HepG2 (cell line): ENCODE results near the gene ALK. TPM values are rescaled to one million over a fixed set of nuclear protein-coding genes. Genes with fewer than 3 reads are reported as not detected.

ENCODE experiments used
- ATAC-seq: fragments of 200-7000 bp; cut with Tn5 transposase; 3 replicates; pipeline ENCODE4 v1.9.1; 2020; ENCODE audit warnings: mild to moderate bottlenecking, moderate library complexity
- BruUV-seq: library from RNA; stranded (reverse); fragments of 400-500 nt; replicated peaks from 2 replicates; lab custom pipeline; 2021; lab: Mats Ljungman, UMichigan
- CTCF ChIA-PET: fragments of 300-600 bp; formaldehyde crosslinking; extraction: SDS; loops from one replicate; lab custom pipeline; 2021; ENCODE audit warnings: low total read pairs, inconsistent platforms, low intra/inter-chr PET ratio; lab: Yijun Ruan, JAX
- POLR2A ChIA-PET: fragments of 350-600 bp; sonication (Branson Sonifier 250); formaldehyde crosslinking; loops from one replicate; lab custom pipeline; 2020; ENCODE audit warnings: antibody characterized with exemption, inconsistent platforms; lab: Yijun Ruan, JAX
- DNase-seq: peaks from one replicate; pipeline ENCODE4 v3.0.0-alpha.2; 2015; ENCODE audit warnings: low spot score
- FAIRE-seq: peaks from 3 replicates; lab custom pipeline; 2011; peaks lifted over from hg19 to GRCh38; lab: Jason Lieb, UNC
- H2AFZ ChIP-seq: one replicate; pipeline ENCODE4 v1.6.1; 2011; ENCODE audit warnings: low read length, inconsistent platforms
- H3K27ac ChIP-seq: fragments of 300-600 bp; 3 replicates; pipeline ENCODE4 v1.8.0; 2011; ENCODE audit warnings: mixed run types, mild to moderate bottlenecking, mixed read lengths, low read length, inconsistent platforms; ENCODE audit not compliant: insufficient read depth; ENCODE audit errors: extremely low read length
- H3K27me3 ChIP-seq, 2 experiments: fragments of 200-600 bp in 1 of 2; 2 replicates in 1 of 2; 3 replicates in 1 of 2; pipeline versions ENCODE4 v1.6.0 to v1.8.0; 2011; ENCODE audit warnings: low read length in 2 of 2, mild to moderate bottlenecking in 2 of 2, moderate library complexity in 2 of 2, inconsistent platforms in 1 of 2; ENCODE audit not compliant: insufficient read depth in 2 of 2, control insufficient read depth in 1 of 2
- H3K36me3 ChIP-seq, 2 experiments: fragments of 200-600 bp in 1 of 2; replicated peaks in 1 of 2; 2 replicates in 1 of 2; 3 replicates in 1 of 2; pipeline versions ENCODE4 v1.5.1 to v1.8.0; 2011; ENCODE audit warnings: low read length in 2 of 2, inconsistent platforms in 1 of 2; ENCODE audit not compliant: insufficient read depth in 2 of 2, control insufficient read depth in 1 of 2
- H3K4me1 ChIP-seq: 2 replicates; pipeline ENCODE4 v1.5.1; 2012; ENCODE audit warnings: low read length, inconsistent platforms; ENCODE audit not compliant: insufficient read depth
- H3K4me2 ChIP-seq: 2 replicates; pipeline ENCODE4 v1.6.0; 2011; ENCODE audit warnings: low read depth, low read length, inconsistent platforms
- H3K4me3 ChIP-seq, 3 experiments: fragments of 200-600 bp in 1 of 3; sonication (generic), shearing (Covaris generic) in 1 of 3; replicated peaks in 1 of 3; 2 replicates each; pipeline ENCODE4 v1.5.1; 2011 to 2016; ENCODE audit warnings: low read length in 3 of 3, inconsistent platforms in 2 of 3, low read depth in 2 of 3, mild to moderate bottlenecking in 2 of 3, control low read depth in 1 of 3, mixed read lengths in 1 of 3; ENCODE audit not compliant: insufficient read depth in 1 of 3
- H3K79me2 ChIP-seq: one replicate; pipeline ENCODE4 v1.6.1; 2011; ENCODE audit warnings: low read length, inconsistent platforms; ENCODE audit not compliant: insufficient read depth
- H3K9ac ChIP-seq: 2 replicates; pipeline ENCODE4 v1.6.0; 2011; ENCODE audit warnings: mild to moderate bottlenecking, low read depth, low read length, inconsistent platforms; ENCODE audit not compliant: insufficient read depth
- H3K9me3 ChIP-seq: 2 replicates; pipeline ENCODE4 v1.5.1; 2012; ENCODE audit warnings: mild to moderate bottlenecking, low read length
- H4K20me1 ChIP-seq: 2 replicates; pipeline ENCODE4 v1.6.0; 2011; ENCODE audit warnings: inconsistent platforms, mild to moderate bottlenecking, low read length, moderate library complexity; ENCODE audit not compliant: insufficient read depth
- ARNTL ChIP-seq: sonication (generic); formaldehyde crosslinking; IDR thresholded peaks from 2 replicates; pipeline ENCODE4 v1.4.0; 2020; ENCODE audit warnings: mild to moderate bottlenecking, missing genetic modification reagents
- EP300 ChIP-seq, 3 experiments: sonication (generic) in 1 of 3; formaldehyde crosslinking in 1 of 3; IDR thresholded peaks; 2 replicates each; pipeline versions ENCODE4 v1.5.1 to v1.6.1; 2011 to 2020; ENCODE audit warnings: low read depth in 2 of 3, low read length in 2 of 3, borderline replicate concordance in 1 of 3, improper control_type of control experiment in 1 of 3, mild to moderate bottlenecking in 1 of 3, missing genetic modification reagents in 1 of 3, moderate library complexity in 1 of 3
- GTF3A ChIP-seq: sonication (generic); formaldehyde crosslinking; conservative IDR thresholded peaks from 2 replicates; pipeline ENCODE4 v1.4.0; 2020; ENCODE audit warnings: mild to moderate bottlenecking, missing genetic modification reagents
- KLF13 ChIP-seq: sonication (generic); formaldehyde crosslinking; IDR thresholded peaks from 2 replicates; pipeline ENCODE4 v1.4.0; 2020; ENCODE audit warnings: mild to moderate bottlenecking, missing genetic modification reagents
- KMT2A ChIP-seq: sonication (generic); formaldehyde crosslinking; IDR thresholded peaks from 2 replicates; pipeline ENCODE4 v1.4.0; 2020; ENCODE audit warnings: missing genetic modification reagents
- MIER2 ChIP-seq: IDR thresholded peaks from 2 replicates; pipeline ENCODE4 v1.6.1; 2016; ENCODE audit warnings: missing biosample characterization, missing genetic modification reagents
- RAD21 ChIP-seq: fragments of 450-650 bp; formaldehyde crosslinking; IDR thresholded peaks from 2 replicates; pipeline ENCODE4 v1.5.0; 2020; ENCODE audit warnings: mild to moderate bottlenecking
- RXRB ChIP-seq: IDR thresholded peaks from 2 replicates; pipeline ENCODE4 v1.6.1; 2016; ENCODE audit warnings: borderline replicate concordance, missing genetic modification reagents, missing compliant biosample characterization
- SMC3 ChIP-seq: IDR thresholded peaks from 2 replicates; pipeline ENCODE4 v1.6.1; 2011; ENCODE audit warnings: low read length, improper control_type of control experiment
- STAG1 ChIP-seq: sonication (generic); formaldehyde crosslinking; IDR thresholded peaks from 2 replicates; pipeline ENCODE4 v1.4.0; 2020; ENCODE audit warnings: missing genetic modification reagents
- TGIF2 ChIP-seq: IDR thresholded peaks from 2 replicates; pipeline ENCODE4 v1.6.1; 2016; ENCODE audit warnings: control low read depth, missing compliant biosample characterization
- THYN1 ChIP-seq: sonication (generic); formaldehyde crosslinking; IDR thresholded peaks from 2 replicates; pipeline ENCODE4 v1.8.1; 2023; ENCODE audit warnings: low read depth, mild to moderate bottlenecking, moderate library complexity, missing genetic modification reagents, borderline replicate concordance
- XRCC5 ChIP-seq: fragments of 200-400 bp; formaldehyde crosslinking; optimal IDR thresholded peaks from 2 replicates; pipeline ENCODE3; 2017; ENCODE audit warnings: mild to moderate bottlenecking, low read length
- ZNF614 ChIP-seq: IDR thresholded peaks from 2 replicates; pipeline ENCODE4 v1.6.1; 2018; ENCODE audit warnings: missing biosample characterization, missing genetic modification reagents, inconsistent platforms, borderline replicate concordance
- ZNF83 ChIP-seq: sonication (generic); formaldehyde crosslinking; IDR thresholded peaks from 2 replicates; pipeline ENCODE4 v1.4.0; 2020; ENCODE audit warnings: missing genetic modification reagents, mild to moderate bottlenecking, borderline replicate concordance
- ZSCAN22 ChIP-seq: sonication (generic); formaldehyde crosslinking; IDR thresholded peaks from 2 replicates; pipeline ENCODE4 v1.4.0; 2020; ENCODE audit warnings: mild to moderate bottlenecking, missing genetic modification reagents
- WGBS: methylation state at CpG from one replicate; pipeline ENCODE4 v1.1.6; 2017; ENCODE audit warnings: low lambda C conversion rate; 5-methylcytosine and 5-hydroxymethylcytosine counted together
- in situ Hi-C: cut with HindIII; loops from 2 replicates; pipeline ENCODE4 v1.10.0; 2017; ENCODE audit warnings: low pct_unique_long_range_greater_than_20kb; ENCODE audit not compliant: extremely low pct_ligation_motif_present
- intact Hi-C: fragments of 100-400 bp; cut with micrococcal nuclease; formaldehyde crosslinking; loops from one replicate; pipeline ENCODE4 v1.10.0; 2022; ENCODE audit not compliant: unreplicated experiment
- polyA plus RNA-seq, 8 experiments: library from polyadenylated mRNA; depleted of rRNA in 3 of 8; stranded (reverse) in 7 of 8; unstranded in 1 of 8; fragments of >200 nt; fragmentation: Illumina TruSeq in 4 of 8; extraction: Trizol in 4 of 8; gene quantifications; 2 replicates each; pipeline versions ENCODE4 v1.2.1 to v1.2.3, GENCODE V29; 2011 to 2016; ENCODE audit warnings: low read depth in 4 of 8, missing spikeins in 1 of 8, mixed read lengths in 1 of 8; ENCODE audit not compliant: insufficient read depth in 1 of 8
- total RNA-seq, 5 experiments: library from RNA; depleted of rRNA; stranded (reverse); fragments of >200 nt; fragmentation: Illumina TruSeq; extraction: Trizol; gene quantifications; 2 replicates each; pipeline ENCODE4 v1.2.3, GENCODE V29; 2016; ENCODE audit warnings: low read depth in 1 of 5
- TF ChIP-seq, protein P1 (sequence below): sonication (generic); formaldehyde crosslinking; IDR thresholded peaks from 2 replicates; pipeline ENCODE4 v1.5.0; 2020; ENCODE audit warnings: mild to moderate bottlenecking, missing genetic modification reagents, moderate library complexity

The ALK gene
- total and polyA plus RNA-seq, 2 of the 13 experiments (the other 11 are each of a cell fraction or from before 2014, with no cell fraction given) = not detected

DNA sequence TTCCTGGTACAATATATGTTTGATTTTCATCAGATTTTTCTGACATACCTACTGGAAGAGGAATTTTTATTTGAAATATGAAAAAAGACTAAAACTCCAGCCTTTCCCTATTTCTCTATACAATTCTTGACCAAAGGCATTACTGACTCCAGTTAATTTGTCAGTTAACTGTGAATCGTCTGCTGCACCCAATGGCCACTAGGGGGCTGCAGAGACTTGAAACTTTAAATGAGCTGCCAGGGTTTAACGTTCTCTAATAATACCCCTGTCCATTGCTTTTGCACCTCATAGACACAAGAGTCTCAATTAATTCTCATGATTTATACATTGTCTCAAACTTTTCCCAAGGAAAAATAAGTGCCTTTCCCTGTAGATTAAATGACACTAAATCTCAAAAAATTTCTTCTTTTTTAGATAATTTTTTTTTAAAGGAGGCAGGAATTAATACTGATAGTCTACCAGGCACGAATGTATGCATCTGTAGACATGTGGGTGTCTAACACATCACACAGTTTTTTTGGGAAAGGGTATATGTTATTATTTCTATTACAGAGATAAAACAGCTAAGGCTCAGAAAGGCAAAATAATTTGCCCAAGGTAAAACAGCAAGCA, 1.8 kb upstream of the ALK start:
- Histone ChIP-seq H3K4me1 (no peaks in the 10 kb centered on the region), H3K4me2 (no peak overlapping the region), H3K9me3 (no peaks in the 10 kb centered on the region), H3K9ac (no peak overlapping the region), H3K36me3 (no peaks in the 10 kb centered on the region), H4K20me1 (no peaks in the 10 kb centered on the region), H3K4me3 (no peak overlapping the region), H3K79me2 (no peaks in the 10 kb centered on the region), H3K27me3 (peaks cover 0 to 12% of the 10 kb centered on the region in 2 experiments; a peak in 3 of 5 replicates), H3K27ac (no peak overlapping the region), H2AFZ (no peak overlapping the region)
- DNase-seq (peak; percentile 68), ATAC-seq (peak; percentile 73), FAIRE-seq (peak; percentile 92)
- no TSS peak for BruUV-seq
- no peak for TF ChIP-seq TGIF2 (CRISPR knock-in tag)
- TF ChIP-seq THYN1 (CRISPR knock-in tag) = no peak
- TF ChIP-seq ZNF83 = no peak
- TF ChIP-seq STAG1 (CRISPR knock-in tag) = peak; percentile 78
- no peak for TF ChIP-seq EP300 (IDR thresholded peaks at IDR 0.05; ENCODE audit: low read depth in 2 of 2, low read length in 2 of 2)
- TF ChIP-seq EP300 (CRISPR knock-in tag; IDR thresholded peaks at IDR 0.05; ENCODE audit: borderline replicate concordance) = no peak
- no peak for TF ChIP-seq ZNF614 (CRISPR knock-in tag)
- TF ChIP-seq RAD21 (CRISPR knock-in tag) = 0 out of 2 replicates have a peak, but pooled peaks have one; percentile 28
- TF ChIP-seq KLF13 (CRISPR knock-in tag) = no peak
- no peak for TF ChIP-seq GTF3A
- peak; percentile 44 for TF ChIP-seq XRCC5
- peak; percentile 85 for TF ChIP-seq SMC3
- TF ChIP-seq ZSCAN22 (CRISPR knock-in tag) = no peak
- peak; percentile 70; the same call in 1 of the 2 replicates for TF ChIP-seq MIER2 (CRISPR knock-in tag)
- peak; percentile 17; the same call in 1 of the 2 replicates for TF ChIP-seq RXRB (CRISPR knock-in tag)
- TF ChIP-seq, protein P1, sequence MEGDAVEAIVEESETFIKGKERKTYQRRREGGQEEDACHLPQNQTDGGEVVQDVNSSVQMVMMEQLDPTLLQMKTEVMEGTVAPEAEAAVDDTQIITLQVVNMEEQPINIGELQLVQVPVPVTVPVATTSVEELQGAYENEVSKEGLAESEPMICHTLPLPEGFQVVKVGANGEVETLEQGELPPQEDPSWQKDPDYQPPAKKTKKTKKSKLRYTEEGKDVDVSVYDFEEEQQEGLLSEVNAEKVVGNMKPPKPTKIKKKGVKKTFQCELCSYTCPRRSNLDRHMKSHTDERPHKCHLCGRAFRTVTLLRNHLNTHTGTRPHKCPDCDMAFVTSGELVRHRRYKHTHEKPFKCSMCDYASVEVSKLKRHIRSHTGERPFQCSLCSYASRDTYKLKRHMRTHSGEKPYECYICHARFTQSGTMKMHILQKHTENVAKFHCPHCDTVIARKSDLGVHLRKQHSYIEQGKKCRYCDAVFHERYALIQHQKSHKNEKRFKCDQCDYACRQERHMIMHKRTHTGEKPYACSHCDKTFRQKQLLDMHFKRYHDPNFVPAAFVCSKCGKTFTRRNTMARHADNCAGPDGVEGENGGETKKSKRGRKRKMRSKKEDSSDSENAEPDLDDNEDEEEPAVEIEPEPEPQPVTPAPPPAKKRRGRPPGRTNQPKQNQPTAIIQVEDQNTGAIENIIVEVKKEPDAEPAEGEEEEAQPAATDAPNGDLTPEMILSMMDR (CRISPR knock-in tag) = peak; percentile 82
- no peak for TF ChIP-seq KMT2A (CRISPR knock-in tag)
- TF ChIP-seq ARNTL (CRISPR knock-in tag) = no peak
- 2% methylated on average over 3 of the region's 3 CpGs for WGBS
- in situ Hi-C loops = loop anchor here (5.0 kb wide), 2 partner anchors 104 to 149 kb away; no protein-coding TSS in a partner anchor
- intact Hi-C loops = loop anchor here (1.0 kb wide), 2 partner anchors 192 to 614 kb away; no protein-coding TSS in a partner anchor
- CTCF ChIA-PET = interaction anchor here (1.5 to 2.6 kb wide), 3 partner anchors 103 to 192 kb away, joined by 6 to 24 read pairs (median 16); no protein-coding TSS in a partner anchor
- POLR2A ChIA-PET = no interaction called here
